ELR (cell line): Measurements from ENCODE around the gene CLDN5.

Experiments used
- DNase-seq: peaks from one replicate; pipeline ENCODE4 v3.0.0-alpha.2; 2015; ENCODE audit warnings: low read depth

The CLDN5 gene

DNA sequence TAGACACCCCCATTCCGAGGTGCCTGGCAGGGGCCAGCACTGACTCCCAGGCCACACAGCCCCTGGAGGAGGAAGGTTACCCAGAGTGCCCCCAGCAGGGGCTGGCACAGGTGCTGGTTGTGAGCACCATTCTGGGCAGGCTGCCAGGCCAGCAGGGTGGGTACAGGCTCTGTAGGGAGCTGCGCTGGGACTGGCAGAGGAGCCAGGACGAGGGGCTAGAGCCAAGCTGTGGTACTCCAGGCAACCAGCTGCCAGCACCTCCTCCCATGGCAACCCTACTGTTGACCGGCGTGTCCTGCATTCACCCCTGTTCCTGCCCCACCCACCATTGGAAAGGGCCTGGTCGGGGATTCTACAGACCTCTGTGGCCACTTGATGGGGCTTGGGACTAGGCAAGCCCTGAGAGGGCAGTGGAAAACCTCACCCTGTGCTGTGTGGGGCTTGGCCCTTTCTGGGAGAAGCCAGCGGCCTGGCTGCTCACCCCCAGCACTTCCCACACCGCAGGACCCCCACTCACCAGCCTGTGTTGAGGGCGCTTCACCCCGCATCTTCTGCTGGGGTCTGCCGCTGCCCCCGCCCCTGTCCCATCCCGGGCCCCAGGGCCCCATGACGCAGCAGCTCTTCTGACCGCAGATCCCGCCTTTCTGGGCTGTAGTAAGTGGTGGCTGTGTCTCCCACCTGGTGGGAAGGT is 1.9 kb downstream of the CLDN5 start:
- no peak for DNase-seq

DNA sequence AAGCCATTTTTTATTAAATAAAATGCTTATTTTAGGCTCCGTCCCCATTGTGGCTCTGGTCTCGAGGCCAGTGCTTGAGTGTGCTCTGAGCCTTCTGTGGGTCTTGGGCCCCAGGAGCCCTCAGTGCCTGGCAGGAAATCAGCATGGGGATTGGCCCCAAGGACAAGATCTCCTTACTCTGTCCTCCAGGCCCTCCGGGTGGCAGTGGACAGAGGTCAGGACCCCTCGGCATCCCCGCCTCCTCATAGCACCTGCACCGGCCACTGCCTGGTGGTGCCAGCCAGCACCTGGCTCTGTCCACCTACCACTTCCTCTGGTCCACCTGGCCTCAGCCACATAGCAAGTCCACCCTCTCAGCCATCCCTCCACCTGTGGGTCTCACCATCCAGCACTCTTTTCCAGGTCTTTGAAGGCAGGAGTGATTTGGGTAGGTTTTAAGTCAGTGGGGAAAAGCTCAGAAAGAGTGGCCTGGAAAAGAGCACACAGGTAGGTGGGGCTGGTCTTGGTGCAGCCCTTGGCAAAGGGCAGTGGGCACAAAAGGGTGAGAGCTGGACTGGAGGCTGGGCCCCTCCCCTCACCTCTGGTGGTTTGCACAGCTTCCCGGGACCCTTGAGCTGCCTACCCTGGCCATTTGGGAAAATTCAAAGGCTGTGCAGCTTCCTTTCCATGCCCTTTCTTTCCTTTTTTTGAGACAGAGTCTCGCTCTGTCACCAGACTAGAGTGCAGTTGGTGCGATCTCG is 3.5 kb downstream of the CLDN5 start:
- DNase-seq: no peak

DNA sequence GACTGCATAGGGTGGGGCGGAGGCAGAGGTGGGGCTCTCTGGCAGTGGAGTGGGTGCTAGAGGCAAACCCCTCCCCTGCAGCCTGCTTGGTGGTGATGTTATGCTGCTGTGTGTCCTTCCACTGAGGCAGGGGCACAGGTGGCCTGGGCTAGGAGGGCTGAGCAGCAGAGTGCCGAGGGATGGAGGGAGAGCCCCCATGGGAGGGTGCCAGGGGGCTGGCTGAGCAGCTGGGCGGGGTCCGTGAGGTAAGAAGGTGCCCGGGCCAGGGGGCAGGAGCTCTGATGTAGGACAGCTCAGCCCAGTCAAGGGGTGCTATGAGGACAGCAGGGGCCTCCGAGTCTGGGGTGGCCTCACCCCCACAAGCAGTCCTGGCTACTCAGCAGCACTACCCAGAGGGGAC is 4.2 kb downstream of the CLDN5 start:
- no peak for DNase-seq

DNA sequence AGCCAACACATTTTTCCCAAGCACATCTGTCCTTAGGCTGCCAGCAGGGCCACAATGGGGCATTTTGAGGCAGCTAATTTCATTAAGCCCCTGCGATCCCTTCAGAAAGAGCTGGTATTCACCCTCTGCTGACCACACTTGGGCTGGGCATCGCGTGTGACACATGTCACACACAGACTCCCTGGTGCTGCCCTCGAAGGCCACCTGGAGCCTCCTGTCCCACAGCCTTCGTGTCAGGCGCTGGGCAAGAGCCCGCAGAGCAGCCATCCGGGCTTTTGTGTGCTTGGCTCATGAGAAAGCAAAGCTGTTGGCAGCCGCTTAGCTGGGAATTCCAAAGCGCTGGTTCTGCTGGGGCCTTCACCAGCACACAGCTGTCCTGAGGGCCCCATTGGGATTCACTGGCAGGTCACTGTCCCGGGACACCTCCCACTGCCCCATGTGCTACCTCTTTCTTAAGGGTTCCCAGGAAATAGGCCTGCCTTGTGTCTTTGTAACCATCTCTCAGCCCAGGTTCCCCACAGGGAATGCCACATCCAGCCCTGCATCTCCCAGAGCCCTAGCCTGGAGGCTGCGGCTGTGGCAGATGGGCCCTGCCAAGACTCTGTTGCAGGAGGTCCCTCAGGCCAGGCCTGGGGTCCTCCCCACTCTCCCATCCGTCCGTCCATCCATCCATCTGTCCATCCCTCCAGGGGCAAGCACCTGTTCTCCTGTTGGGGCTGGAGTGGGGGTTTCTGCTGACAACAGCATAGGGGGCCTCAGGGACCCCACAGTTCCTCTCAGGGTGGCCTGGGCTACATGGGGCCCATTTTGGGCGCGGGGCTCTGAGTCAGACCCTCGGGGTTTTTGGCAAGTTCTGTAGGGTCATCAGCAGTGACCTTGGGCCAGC is 4.9 kb downstream of the CLDN5 start:
- no peak for DNase-seq

DNA sequence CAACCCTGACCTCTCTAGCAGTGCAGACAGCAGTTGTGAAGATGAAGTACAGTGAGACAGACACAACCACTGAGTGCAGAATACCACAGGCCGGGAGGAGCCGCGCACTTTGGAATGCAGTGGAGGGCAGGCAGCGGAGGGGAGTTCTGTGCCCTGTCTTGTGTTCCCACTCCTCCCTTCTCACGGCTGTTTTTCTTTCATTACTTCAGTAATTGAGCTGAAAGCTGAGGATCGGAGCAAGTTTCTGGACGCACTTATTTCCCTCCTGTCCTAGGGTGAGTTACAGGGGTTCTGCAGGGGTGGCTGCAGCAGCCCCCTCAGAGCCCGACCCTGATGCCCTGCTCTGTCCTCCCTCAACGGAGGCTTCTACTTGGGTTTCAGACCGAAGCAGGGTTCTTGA is 5.6 kb downstream of the CLDN5 start:
- no peak for DNase-seq

DNA sequence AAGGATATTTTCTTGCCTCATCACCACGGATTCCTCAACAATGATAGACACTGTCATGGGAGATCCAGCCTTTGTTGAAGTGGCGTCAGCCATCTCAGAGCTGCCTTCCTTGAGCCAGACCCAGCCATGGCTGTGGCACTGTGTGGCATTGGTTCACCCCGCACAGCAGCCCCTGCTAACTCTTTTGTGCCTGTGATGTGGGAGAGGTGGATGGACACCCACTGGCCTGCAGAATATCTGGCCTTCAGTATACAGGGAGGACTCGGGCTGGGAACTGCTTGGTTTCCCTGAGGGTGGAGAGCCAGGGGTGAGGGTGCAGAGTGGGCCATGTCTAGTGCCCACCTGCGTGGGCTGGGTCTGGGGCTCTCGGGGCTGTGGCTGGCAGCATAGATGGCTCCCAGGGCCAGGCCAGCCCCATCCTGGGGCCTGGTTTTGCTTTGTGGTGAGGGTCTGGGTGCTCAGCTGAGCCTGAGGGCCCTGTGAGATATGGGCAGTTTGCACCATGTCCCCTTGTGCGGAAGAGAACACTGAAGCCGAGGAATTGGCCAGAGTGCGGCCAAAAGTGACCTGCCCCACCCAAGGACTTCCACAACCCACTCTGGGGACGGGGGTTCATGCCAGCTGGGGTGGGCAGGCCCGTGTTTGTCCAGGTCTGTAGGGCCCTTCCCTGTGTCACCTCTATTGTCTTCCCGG is 6.1 kb downstream of the CLDN5 start:
- no peak for DNase-seq

DNA sequence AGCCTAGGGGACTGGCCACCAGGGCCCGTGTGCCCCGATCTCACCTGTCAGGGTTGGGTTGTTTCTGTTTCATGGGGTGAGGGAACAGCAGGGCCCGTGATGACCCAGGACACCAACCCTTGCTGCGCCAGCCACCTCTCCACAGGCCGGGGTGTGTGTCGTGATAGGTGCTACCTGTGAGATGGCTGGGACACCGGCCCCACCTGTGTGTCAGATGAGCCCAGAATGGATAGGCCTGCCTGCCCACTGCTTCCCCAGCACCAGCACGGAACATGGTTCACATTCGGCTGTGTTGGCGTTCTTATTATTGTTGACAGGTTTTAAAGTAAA is 7.1 kb downstream of the CLDN5 start:
- DNase-seq: no peak

DNA sequence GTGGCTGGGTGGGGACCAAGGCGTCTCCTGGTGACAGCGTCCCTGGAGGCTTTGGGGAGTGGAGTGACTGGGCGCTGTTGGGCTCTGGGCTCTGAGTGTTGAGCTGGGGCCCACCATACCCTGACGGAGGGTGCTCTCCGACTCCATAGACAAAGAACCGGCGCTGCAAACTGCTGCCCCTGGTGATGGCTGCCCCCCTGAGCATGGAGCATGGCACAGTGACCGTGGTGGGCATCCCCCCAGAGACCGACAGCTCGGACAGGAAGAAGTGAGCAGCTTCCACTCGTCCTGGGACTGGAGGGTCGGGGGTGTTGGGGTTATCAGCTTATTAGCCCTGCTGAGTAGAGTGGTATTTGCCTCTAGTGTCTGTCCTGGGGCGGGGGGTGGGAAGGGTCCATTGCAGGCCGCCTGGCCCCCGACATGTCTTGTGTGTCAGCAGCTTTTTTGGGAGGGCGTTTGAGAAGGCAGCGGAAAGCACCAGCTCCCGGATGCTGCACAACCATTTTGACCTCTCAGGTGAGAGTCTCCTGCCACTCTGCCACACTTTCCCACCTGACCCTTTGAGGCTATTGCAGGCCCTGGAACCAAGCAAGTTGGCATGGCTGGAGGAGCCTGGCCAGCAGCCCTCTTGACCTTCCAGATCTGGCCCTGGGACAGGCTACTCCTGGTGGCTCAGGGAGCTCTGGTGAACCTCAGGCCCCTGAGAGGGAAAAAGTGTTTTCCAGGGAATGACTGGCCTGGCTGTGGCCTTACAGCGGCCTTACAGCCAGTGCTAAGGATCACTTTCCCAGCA is 7.6 kb downstream of the CLDN5 start:
- DNase-seq: no peak

DNA sequence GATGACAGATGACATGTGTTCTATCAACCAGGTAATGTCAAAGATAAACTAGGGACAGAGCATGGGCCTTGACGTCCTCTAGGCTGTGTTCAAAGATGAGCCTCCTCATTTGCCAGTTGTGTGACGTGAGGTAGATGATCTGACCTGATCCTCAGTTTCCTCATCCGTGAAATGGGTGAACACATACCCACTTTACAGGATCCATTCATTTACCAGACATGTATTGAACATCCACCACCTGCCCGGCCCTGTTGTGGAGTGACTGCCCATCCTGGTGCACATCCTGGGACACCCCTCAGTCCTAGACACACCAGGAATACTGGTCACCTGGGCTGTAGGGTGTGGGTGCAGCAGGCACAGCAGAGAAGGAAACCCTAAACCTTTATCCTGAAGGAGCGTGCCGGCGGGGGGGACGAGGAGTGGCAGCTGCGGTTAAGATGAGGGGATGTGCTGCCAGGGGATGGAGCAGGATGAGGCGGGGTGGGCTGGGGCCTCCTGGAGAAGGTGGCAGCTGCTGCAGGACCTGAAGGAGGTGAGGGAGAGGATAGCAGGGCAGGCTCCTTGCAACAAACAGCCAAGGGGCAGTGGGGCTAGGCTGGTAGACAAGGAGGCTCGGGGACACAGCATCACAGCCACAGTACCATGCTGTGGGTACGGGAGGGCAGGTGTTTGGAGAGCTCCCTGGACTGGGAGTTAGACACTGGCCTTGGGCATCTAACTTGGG is 8.4 kb downstream of the CLDN5 start:
- no peak for DNase-seq

DNA sequence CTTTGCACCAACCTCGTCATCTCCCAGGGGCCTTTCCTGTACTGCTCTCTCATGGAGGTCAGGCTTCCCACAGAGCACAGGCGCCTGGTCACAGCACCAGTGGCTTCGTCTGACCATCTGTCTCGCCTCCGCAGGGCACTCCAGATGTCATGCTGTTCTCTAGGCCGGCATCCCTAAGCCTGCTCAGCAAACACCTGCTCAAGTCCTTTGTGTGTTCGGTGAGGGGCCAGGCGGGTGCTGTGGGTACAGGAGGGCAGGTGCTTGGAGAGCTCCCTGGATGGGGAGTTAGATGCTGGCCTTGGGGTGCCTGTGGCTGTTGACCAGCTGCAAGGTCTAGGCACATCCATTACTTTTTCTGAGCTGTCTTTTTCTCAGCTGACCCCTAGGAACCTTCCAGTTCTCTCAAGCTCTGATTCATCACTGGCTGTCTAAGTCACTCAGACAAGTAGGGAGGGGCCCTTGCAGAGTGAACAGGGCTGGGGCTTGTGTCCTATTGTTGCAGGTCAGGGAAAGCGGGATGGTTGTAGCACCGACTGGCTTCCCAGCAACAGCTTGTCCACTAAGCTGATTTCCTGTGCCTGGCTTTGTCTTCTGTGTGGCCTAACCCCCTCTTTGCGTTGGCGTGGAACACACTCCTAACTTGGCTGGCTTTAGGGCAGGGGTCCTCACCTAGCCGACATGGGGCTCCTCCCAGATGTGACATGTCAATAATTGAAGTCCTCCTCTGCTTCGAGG is 9.2 kb downstream of the CLDN5 start:
- peak; percentile 39 for DNase-seq

DNA sequence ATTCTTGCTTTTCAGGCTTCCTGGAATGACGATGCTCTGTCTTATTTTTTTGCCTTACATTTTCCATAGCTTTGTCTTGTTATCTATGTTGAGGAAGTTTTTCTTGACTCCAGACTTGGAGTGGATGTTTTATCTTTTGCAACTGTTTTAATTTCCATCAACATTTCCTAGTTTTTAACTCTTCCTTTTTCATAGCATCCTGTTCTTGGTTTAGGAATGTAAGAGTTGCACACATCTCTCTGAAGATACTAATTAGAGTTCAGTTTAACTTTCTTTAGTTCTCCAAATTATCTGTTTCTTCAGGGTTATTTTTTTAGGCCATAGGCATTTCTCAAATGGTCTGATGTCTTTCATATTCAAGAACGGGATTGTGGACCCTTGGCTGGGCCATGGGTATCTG is 10.4 kb downstream of the CLDN5 start:
- DNase-seq: no peak

DNA sequence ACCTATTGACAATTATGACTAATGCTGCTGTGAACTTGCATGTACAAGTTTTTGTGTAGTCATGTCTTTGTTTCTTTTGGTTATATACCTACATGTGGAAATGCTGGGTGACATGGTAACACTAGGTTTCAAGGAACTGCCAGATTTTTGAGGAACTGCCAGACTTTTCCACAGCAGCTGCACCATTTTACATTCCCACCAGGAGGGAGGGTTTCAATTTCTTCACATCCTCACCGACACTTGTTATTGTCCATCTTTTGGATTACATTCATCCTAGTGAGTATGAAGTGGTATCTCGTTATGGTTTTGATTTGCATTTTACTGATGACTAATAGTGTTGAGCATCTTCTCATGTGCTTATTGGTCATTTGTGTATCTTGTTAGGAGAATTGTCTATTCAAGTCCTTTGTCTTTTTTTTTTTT is 13.3 kb downstream of the CLDN5 start:
- DNase-seq: no peak

DNA sequence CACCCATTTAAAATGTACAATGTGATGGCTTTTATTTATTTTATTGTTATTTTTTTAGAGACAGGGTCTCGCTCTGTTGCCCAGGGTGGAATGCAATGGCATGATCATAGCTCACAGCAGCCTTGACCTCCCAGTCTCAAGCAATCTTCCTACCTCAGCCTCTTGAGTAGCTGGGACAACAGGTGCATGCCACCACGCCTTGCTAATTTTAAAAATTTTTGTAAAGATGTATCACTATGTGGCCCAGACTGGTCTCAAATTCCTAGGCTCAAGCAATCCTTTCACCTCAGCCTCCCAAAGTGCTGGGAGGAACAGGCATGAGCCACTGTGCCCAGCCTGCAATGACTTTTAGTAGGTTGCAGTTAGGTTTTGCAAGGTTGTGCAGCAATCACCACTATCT is 14.3 kb downstream of the CLDN5 start:
- DNase-seq: no peak

DNA sequence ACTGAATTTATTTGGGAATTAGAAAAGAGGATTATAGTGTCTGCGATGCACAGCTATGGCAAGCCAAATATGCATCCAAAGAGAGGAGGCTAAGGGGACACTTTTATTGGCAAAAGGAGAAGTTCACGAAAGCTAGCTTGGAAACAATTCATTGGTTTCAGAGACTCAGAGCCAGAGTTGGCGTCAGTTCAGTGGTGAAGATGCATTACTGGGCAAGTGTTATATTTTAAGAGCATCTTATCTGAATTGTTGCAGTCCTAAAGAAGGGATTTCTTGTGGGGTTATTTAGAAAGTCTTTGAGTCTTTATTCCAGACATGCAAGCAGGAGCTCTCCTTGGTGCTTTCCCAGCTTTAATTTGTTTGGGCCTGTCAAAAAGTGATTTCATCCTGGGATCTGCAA is 15.0 kb downstream of the CLDN5 start:
- DNase-seq: no peak

DNA sequence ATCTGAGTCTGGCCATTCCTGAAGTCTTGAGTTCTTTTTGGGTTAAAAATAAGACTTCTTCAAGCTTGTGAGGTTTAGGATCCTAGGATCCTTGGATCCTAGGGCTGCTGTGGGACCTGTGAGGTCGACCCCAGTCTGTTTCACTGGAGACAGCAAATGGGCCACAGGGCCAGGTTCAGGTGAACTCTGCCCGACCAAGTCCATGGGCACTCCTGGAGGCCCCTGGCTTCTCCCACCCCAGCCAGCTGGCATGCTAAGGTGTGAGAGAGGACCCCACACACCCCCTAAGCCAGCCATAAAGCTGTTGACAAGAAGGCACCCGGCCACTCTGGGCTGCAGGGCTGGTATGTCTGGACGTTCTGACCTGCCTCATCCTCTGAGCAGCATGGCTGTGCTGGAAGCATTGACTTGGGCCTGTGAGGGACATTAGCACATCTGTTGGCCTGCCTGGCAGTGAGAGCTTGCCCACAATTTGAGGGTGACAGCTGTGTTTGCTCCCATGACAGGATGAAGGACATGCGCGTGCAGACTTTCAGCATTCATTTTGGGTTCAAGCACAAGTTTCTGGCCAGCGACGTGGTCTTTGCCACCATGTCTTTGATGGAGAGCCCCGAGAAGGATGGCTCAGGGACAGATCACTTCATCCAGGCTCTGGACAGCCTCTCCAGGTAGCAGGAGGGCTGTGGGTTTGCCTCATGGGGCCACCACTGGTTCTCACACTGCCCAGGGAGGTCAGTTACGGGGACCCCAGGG is 16.0 kb downstream of the CLDN5 start:
- DNase-seq: no peak

DNA sequence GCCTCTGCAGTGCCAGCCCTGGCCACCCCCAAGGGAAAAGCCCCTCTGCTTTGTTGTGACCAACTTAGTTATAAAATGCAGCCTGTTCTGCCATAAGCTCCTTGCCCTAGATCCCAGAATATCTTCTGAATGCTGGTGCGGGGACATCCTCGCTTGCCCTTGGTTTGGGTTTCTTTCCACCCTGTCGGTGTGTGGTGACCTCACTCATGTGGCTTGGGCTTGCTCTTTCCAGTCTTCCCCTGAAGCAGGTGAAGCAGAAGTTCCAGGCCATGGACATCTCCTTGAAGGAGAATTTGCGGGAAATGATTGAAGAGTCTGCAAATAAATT is 16.7 kb downstream of the CLDN5 start:
- no peak for DNase-seq

DNA sequence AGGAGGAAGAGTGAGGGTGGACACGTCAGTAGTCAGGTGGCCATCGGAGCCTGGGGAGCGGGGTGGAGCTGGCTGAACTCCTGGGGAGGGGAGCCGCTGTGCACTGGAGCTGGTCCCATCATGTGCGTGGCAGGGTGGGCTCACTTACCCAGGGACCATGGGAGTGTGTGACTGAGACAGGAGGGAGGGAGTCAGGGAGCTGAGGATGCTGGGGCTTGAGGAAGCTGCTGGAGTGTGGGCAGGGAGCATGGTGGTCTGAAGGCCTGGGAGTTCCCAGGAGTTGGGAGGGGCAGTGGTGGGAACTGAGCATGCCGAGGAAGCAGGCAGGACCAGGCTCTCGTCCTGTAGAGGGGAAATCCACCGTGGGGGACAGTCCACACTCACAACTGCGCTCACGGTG is 18.0 kb downstream of the CLDN5 start:
- no peak for DNase-seq

DNA sequence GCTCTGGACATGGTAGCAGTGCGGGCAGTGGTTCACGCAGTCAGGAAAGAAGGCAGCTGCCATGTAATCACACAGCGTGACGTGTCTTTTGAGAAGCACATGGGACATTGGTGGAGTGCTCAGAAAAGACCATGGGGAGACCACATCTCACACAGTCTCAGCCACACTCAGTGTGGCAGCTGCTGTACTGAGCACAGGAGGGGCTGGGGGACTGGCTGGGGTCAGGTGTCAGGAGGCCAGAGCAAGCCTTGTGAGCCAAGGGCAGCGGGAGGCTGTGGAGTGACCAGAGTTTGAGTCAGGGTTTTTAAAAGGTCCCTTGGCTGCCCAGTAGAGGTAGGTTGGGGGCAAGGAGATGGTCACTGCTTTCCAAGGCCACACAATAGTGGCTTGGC is 18.5 kb downstream of the CLDN5 start:
- no peak for DNase-seq

DNA sequence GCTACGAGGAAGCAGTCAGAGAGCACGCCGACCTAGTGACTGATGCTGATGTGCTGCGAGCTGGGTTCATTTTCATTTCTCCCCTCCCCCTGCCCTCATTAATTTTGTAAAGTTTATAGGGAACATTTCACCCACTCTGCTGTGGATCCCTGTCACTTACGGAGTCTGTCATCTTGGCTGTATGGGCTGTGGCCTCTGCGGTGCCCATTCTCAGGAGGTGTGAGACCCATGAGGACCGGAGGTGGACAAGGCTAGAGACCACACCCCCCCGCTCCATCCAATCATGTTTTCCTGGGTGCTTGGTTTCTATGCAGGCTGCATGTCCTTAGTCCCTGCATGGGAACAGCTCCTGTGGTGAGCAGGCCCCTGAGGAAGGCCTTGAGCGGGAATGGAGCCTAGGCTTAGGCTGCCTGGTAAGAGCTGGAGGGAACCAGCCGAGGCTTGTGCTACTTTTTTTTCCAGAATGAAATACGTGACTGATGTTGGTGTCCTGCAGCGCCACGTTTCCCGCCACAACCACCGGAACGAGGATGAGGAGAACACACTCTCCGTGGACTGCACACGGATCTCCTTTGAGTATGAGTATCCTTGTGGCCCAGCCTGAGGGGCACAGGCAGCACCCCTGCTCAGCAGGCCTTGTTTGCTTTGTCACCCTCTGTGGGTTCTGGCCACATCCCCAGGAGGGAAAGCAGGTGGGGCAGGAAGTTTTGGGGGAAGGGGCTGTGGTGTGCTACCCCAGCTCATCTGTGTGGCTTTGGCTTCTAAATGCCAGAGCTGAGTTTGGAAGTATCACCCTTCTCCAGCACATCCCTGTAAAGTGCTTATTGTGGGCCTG is 19.1 kb downstream of the CLDN5 start:
- no peak for DNase-seq
